ENCODE results near the gene BCAP31.

DNA sequence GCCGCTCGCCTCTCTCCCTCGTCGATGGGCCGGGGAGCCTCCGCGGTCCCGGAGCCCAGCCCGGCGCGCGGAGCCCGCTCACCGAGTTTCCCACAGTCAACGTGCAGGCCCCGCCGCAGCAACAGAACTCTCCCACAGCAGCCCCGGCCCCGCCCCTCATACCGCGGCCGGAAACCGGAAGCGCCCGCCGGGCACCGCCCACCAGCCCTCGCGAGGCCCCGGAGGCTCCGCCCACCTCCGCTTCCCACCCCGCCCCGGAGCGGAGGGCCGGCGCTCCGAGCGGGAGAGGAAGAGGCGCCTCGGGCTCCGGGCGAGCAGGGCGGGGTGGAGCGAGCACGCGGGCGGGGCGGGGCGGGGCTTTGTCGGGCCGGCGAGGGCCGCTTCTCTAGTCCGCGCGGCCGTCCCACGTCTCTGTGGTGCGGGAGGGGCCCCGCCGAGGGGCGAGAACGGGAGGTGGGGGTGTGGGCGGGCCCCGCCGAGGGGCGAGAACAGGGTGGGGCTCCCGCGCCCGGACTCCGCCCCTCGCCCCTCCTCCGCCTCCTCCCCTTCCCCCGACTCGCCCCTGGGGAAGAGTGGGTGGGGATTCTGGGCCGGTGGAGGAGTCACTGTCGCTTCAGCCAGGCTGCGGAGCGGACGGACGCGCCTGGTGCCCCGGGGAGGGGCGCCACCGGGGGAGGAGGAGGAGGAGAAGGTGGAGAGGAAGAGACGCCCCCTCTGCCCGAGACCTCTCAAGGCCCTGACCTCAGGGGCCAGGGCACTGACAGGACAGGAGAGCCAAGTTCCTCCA lies at the start of gene BCAP31, which contains the start of gene ABCD1:
- TF ChIP-seq, protein P1, sequence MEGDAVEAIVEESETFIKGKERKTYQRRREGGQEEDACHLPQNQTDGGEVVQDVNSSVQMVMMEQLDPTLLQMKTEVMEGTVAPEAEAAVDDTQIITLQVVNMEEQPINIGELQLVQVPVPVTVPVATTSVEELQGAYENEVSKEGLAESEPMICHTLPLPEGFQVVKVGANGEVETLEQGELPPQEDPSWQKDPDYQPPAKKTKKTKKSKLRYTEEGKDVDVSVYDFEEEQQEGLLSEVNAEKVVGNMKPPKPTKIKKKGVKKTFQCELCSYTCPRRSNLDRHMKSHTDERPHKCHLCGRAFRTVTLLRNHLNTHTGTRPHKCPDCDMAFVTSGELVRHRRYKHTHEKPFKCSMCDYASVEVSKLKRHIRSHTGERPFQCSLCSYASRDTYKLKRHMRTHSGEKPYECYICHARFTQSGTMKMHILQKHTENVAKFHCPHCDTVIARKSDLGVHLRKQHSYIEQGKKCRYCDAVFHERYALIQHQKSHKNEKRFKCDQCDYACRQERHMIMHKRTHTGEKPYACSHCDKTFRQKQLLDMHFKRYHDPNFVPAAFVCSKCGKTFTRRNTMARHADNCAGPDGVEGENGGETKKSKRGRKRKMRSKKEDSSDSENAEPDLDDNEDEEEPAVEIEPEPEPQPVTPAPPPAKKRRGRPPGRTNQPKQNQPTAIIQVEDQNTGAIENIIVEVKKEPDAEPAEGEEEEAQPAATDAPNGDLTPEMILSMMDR (conservative IDR thresholded peaks at IDR 0.05), result no peak
- no peak for TF ChIP-seq ZFX (IDR thresholded peaks at IDR 0.05)
